Measurements from ENCODE around the gene LRRC72.
"Not testable (repeated sequence)": the region's sequence is repeated elsewhere in the genome, so short reads cannot be mapped to it uniquely, and the experiment has no call there.

LRRC72 gene

DNA sequence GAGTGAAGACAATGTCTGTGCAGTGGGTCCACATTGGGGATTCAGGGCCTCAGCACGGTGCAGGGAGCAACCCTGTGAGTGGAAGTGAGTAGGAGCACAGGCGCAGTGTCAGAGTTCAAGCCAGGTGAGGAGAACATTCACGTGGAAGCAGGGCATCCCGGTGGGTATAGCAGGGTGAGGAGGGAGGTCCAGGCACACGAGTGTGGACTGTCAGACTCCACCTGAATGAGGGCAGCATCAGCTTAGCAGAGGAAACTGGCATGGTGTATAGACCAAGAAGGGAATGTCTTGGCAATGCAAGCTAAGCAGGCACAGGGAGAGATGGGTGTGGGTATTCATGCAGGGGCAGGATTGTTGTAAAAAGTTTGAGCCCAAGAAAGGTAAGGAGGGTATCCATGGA, 15.3 kb upstream of the LRRC72 start:
- Histone ChIP-seq H3K4me3 (ENCODE audit: severe bottlenecking) (no peak overlapping the region), H3K4me1 (ENCODE audit: insufficient read depth, poor library complexity, severe bottlenecking) (no peaks in the 10 kb centered on the region), H3K9me3 (ENCODE audit: severe bottlenecking) (no peaks in the 10 kb centered on the region), H3K36me3 (ENCODE audit: low read depth) (no peaks in the 10 kb centered on the region), H3K27ac (ENCODE audit: poor library complexity, severe bottlenecking) (no peak overlapping the region), H3K27me3 (ENCODE audit: insufficient read depth, poor library complexity, severe bottlenecking) (no peaks in the 10 kb centered on the region)
- no peak for DNase-seq (ENCODE audit: low spot score)
- TF ChIP-seq, protein P1, sequence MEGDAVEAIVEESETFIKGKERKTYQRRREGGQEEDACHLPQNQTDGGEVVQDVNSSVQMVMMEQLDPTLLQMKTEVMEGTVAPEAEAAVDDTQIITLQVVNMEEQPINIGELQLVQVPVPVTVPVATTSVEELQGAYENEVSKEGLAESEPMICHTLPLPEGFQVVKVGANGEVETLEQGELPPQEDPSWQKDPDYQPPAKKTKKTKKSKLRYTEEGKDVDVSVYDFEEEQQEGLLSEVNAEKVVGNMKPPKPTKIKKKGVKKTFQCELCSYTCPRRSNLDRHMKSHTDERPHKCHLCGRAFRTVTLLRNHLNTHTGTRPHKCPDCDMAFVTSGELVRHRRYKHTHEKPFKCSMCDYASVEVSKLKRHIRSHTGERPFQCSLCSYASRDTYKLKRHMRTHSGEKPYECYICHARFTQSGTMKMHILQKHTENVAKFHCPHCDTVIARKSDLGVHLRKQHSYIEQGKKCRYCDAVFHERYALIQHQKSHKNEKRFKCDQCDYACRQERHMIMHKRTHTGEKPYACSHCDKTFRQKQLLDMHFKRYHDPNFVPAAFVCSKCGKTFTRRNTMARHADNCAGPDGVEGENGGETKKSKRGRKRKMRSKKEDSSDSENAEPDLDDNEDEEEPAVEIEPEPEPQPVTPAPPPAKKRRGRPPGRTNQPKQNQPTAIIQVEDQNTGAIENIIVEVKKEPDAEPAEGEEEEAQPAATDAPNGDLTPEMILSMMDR (IDR thresholded peaks at IDR 0.05; ENCODE audit: poor library complexity, severe bottlenecking) = no peak
- ATAC-seq (ENCODE audit: low read depth) = no peak

DNA sequence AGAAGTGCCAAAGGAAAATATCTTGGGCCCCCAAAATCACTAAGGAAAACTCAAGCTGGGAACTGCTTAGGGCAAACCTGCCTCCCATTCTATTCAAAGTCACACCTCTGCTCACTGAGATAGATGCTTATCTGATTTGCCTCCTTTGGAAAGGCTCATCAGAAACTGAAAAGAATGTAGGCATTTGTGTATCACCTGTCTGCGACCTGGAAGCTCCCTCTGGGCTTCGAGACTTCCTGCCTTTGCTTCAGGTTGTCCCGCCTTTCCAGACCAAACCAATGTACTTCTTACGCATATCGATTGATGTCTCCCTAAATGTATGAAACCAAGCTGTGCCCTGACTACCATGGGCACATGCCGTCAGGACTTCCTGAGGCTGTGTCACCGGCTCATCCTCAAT, 14.5 kb upstream of the LRRC72 start:
- H3K4me1 ChIP-seq (ENCODE audit: insufficient read depth, poor library complexity, severe bottlenecking) = no peaks in the 10 kb centered on the region
- ATAC-seq (ENCODE audit: low read depth) = no peak
- no peaks in the 10 kb centered on the region for H3K27me3 ChIP-seq (ENCODE audit: insufficient read depth, poor library complexity, severe bottlenecking)
- no peaks in the 10 kb centered on the region for H3K9me3 ChIP-seq (ENCODE audit: severe bottlenecking)
- no peaks in the 10 kb centered on the region for H3K36me3 ChIP-seq (ENCODE audit: low read depth)
- TF ChIP-seq, protein P1 (IDR thresholded peaks at IDR 0.05; ENCODE audit: poor library complexity, severe bottlenecking) = no peak
- no peak overlapping the region for H3K4me3 ChIP-seq (ENCODE audit: severe bottlenecking)
- no peak overlapping the region for H3K27ac ChIP-seq (ENCODE audit: poor library complexity, severe bottlenecking)
- no peak for DNase-seq (ENCODE audit: low spot score)

DNA sequence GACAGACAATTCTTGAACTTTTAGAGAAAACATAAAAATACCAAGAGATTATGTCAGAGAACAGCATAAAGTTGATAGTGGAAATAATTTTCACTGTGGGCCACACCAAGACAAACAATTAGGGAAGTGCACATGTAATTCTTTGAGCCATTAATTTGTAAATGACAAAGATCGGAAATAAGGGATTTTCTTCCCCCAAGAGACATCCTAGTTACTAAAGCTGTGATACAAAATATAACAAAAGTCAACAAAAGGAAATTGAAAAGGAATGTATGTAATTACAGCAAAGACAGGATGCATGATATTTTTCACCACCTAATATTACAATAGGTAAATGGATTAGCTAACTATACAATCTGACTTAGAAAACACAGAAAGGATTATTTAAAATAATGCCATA, 12.4 kb upstream of the LRRC72 start:
- no peak for ATAC-seq (ENCODE audit: low read depth)
- H3K4me1 ChIP-seq (ENCODE audit: insufficient read depth, poor library complexity, severe bottlenecking) = no peaks in the 10 kb centered on the region
- H3K27me3 ChIP-seq (ENCODE audit: insufficient read depth, poor library complexity, severe bottlenecking) = no peaks in the 10 kb centered on the region
- DNase-seq (ENCODE audit: low spot score) = no peak
- H3K36me3 ChIP-seq (ENCODE audit: low read depth) = no peaks in the 10 kb centered on the region
- TF ChIP-seq, protein P1 (IDR thresholded peaks at IDR 0.05; ENCODE audit: poor library complexity, severe bottlenecking) = no peak
- H3K27ac ChIP-seq (ENCODE audit: poor library complexity, severe bottlenecking) = no peak overlapping the region
- H3K9me3 ChIP-seq (ENCODE audit: severe bottlenecking) = no peaks in the 10 kb centered on the region
- H3K4me3 ChIP-seq (ENCODE audit: severe bottlenecking) = no peak overlapping the region

DNA sequence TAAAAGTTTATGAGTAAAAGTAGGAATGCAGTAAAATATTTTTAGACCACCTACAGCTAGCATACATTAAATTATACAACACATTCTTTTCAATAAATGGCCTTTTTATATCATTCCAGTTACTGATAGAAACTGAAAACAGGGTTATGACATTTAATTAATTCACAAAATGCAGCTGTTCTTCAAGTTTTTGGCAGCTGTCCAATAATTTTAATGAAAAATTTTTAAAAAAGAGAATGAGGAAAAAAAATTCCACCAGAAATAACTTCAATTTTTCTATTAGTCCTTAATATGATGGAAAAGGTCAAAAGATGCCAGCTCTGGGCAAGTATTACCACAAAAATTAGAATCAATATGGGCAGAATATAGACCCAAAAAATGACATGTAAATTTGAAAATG, 11.9 kb upstream of the LRRC72 start:
- H3K27ac ChIP-seq (ENCODE audit: poor library complexity, severe bottlenecking) = no peak overlapping the region
- TF ChIP-seq, protein P1 (IDR thresholded peaks at IDR 0.05; ENCODE audit: poor library complexity, severe bottlenecking) = no peak
- H3K4me3 ChIP-seq (ENCODE audit: severe bottlenecking) = no peak overlapping the region
- H3K36me3 ChIP-seq (ENCODE audit: low read depth) = no peaks in the 10 kb centered on the region
- H3K9me3 ChIP-seq (ENCODE audit: severe bottlenecking) = no peaks in the 10 kb centered on the region
- ATAC-seq (ENCODE audit: low read depth) = no peak
- no peaks in the 10 kb centered on the region for H3K4me1 ChIP-seq (ENCODE audit: insufficient read depth, poor library complexity, severe bottlenecking)
- H3K27me3 ChIP-seq (ENCODE audit: insufficient read depth, poor library complexity, severe bottlenecking) = no peaks in the 10 kb centered on the region
- no peak for DNase-seq (ENCODE audit: low spot score)

DNA sequence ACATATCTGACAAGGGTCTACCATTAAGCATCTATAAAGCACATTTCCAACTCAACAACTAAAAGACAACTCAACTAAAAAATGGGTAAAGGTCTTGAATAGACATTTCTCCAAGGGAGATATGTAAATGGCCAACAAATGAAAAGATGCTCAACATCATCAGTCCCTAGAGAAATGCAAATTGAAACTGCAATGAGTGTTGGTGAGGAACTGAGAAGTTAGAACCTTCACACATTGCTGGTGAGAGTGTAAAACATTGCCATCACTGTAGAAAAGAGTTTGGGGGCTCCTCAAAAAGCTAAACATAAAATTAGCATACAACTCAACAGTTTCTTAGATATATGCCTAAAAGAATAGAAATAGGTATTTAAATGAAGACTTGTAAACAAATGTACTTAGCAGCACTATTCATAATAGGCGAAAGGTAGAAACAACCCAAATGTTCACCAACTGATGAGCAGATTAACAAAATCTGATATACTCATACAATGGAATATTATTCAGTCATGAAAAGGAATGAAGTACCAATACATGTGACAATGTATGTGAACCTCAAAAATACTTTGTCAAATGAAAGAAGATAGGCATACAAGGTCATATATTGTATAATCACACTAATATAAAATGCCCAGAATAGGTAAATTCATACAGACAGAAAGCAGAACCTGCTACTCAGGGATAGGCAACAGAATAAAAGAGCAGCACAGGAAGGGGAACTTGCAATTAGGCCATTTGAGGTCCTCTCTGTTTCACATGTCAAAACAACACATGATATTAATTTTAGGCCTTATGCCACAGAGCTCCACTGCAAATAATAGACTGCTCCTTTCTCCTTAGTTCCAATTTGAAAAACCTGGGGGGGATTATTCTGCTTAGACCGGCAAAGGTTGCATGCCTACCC, 10.6 kb upstream of the LRRC72 start:
- H3K9me3 ChIP-seq (ENCODE audit: severe bottlenecking) = no peaks in the 10 kb centered on the region
- no peak overlapping the region for H3K27ac ChIP-seq (ENCODE audit: poor library complexity, severe bottlenecking)
- DNase-seq (ENCODE audit: low spot score) (no peak), ATAC-seq (ENCODE audit: low read depth) (no peak)
- no peaks in the 10 kb centered on the region for H3K27me3 ChIP-seq (ENCODE audit: insufficient read depth, poor library complexity, severe bottlenecking)
- TF ChIP-seq, protein P1 (IDR thresholded peaks at IDR 0.05; ENCODE audit: poor library complexity, severe bottlenecking) = no peak
- H3K4me3 ChIP-seq (ENCODE audit: severe bottlenecking) = no peak overlapping the region
- H3K4me1 ChIP-seq (ENCODE audit: insufficient read depth, poor library complexity, severe bottlenecking) = no peaks in the 10 kb centered on the region
- H3K36me3 ChIP-seq (ENCODE audit: low read depth) = no peaks in the 10 kb centered on the region

DNA sequence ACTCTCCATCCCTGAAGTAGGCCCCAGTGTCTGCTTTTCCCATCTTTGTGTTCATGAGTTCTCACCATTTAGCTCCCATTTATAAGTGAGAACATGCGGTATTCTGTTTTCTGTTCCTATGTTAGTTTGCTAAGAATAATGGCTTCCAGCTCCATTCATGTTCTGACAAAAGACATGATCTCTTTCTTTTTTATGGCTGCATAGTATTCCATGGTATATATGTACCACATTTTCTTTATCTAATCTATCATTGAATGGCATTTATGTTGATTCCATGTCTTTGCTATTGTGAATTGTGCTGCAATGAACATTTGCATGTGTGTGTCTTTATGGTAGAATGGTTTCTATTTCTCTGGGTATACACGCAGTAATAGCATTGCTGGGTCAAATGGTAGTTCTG, 6.6 kb upstream of the LRRC72 start:
- not testable (repeated sequence) for DNase-seq (ENCODE audit: low spot score); H3K36me3 ChIP-seq (ENCODE audit: low read depth); H3K4me1 ChIP-seq (ENCODE audit: insufficient read depth, poor library complexity, severe bottlenecking); ATAC-seq (ENCODE audit: low read depth); H3K9me3 ChIP-seq (ENCODE audit: severe bottlenecking); H3K27ac ChIP-seq (ENCODE audit: poor library complexity, severe bottlenecking); H3K27me3 ChIP-seq (ENCODE audit: insufficient read depth, poor library complexity, severe bottlenecking); H3K4me3 ChIP-seq (ENCODE audit: severe bottlenecking)
